LHCN-M2 (cell line): ENCODE data around the gene CBS. TPM values are rescaled to one million over a fixed set of nuclear protein-coding genes. Genes with fewer than 3 reads are reported as not detected.
"Not testable (repeated sequence)": the region's sequence is repeated elsewhere in the genome, so short reads cannot be mapped to it uniquely, and the experiment has no call there.

Source experiments
- DNase-seq: peaks from one replicate; pipeline ENCODE4 v3.0.0-alpha.2; 2012; ENCODE audit warnings: low read depth
- total RNA-seq: library from RNA; depleted of rRNA; stranded (reverse); fragments of >200 nt; gene quantifications from 2 replicates; pipeline ENCODE4 v1.2.3, GENCODE V29; 2014; rRNA removed

Gene CBS
- total RNA-seq, 1 experiment from 2014 or later = 4.9 TPM

DNA sequence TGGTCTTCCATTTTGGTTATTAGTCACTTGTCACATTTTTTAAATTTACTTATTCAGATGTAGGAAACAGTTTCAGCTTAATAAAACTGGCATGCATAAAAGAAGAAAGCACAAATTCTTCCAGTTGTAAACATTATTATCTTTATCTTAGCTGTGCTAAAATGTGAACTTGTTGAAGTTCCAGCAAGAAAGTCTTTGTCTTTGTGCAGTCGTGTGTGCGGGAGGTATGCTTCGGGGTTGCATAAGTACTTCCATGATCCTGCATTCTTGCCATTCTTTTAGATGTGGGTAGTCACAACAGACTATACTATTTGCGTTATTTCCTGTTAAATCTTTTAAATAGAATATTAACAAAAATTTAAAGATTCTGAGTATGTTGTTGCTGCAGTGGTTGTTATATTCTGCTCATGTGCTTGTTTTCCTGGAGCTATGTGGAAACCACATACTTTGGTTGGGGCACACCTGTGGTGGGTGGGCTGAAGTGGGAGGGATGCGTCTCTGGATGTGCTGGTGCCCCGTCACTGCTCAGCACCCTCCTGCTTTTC lies 49.9 kb downstream of the CBS start:
- no peak for DNase-seq

DNA sequence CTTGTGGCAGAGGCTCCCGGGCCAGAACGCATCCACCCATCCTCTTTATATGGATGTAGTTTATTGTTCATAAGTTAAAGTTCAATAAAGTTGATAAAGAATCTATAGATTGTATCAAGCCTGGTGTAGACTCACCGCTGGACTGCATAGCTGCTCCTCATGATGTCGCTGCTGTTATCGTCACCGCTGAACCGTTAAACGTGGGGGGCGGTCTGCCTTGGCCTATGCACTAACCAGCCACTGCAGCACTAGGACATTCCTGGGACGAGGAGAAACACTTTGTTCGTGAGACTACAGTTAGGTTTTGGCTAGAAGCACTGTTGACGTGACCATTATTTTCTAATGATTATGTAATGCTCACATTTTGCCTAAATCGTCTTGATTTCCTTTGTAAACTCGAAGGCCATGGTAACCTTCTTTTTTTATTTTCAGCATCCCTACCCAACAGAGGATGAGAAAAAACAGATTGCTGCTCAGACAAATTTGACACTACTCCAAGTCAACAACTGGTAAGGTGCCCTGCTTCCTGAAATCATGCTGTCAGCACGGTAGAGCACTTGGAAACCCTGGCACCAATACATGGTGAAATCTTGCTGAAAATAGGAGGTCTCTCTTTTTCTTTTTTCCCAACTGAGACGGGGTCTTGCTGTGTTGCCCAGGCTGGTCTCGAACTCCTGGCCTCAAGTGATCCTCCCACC lies 51.0 kb downstream of the CBS start:
- no peak for DNase-seq

DNA sequence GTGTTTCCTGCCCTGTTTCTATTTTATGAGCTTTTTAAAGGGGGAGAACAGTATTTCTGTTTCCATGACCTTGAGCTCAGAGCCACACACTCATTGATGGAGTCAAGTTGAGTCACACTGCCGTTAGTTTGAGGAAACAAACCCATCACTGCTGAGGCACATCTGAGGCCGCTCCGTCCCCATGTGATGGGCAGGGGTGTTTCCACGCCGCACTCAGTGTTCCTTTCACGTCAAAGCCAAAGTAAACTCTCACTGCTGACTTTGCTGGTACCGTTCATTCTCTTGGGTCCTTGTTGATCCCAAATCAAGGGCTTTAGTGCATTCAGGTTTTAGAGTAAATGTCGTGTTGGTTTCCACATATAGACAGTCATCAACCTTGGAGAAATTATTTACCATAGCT lies 52.5 kb downstream of the CBS start:
- no peak for DNase-seq

DNA sequence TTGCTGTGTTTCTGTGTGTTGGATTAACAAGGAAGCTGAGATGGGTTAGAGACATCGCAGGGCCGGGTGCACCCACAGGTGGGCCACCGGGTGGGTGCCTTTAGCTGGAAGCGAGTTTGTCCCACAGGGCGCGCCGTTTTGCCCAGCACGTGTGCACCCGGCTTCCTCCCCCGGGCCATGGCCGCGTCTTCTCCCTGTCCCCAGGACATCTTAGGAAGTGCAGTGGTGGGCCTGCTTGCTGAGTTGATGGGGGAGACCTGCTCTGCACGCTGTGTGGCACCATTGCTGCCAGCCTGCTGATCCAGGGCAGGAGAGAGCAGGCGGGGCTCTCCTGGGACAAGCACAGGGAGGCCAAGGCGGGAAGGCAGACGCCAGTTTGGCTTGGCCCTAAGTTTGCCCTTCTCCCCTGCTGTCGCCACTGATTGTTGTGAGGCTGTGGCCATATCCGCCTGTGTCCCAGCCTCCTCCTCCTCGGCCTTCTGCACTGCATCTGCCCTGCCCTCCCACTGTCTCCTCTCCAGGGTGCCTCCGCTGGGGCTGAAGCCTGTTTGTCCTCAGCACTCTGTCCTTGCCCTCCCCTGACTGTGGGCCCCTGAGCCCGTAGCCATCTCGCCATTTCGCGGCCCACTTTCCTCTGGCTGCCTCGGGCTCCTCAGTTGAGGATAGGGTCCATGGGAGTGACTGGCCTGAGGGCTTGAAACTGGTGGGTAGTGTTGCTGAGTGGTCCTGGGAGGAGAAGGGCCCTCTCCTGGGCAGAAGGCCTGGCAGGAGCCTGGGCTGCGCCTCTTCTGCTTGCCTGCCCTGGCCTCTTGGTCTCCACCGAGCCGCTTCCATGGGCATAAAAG lies 53.7 kb downstream of the CBS start:
- DNase-seq = no peak

DNA sequence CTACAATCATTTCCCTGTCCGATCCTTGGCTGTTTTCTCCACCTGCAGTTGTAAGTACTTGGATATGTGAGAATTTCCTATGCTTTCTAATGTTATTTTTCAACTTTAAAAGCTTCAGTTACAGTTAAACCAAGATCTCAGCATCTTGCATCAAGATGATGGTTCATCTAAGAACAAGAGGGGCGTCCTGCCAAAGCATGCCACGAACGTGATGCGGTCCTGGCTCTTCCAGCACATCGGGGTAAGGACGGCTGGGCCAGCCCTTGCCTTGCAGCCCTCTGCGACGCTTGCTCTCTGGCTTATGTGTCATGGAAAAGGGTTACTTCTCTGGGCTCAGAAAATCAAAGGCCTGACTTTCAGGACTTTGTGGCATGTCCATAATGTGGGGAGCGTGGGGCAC lies 54.4 kb downstream of the CBS start:
- DNase-seq = no peak

DNA sequence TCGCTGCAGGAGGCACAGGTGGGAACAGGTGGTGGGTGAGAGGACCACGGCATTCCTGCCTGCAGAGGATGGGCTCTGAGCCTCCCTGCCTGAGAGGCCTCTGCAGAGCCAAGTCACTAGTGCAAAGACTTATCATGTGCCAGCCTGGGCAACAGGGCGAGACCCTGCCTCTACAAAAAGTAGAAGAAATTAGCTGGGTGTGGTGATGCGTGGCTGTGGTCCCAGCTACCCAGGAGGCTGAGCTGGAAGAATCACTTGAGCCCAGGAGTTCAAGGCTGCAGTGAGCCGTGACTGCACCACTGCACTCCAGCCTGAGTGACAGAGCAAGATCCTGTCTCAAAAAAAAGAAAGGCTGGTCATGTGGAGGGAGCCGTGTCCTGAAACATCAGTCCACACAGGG lies 54.9 kb downstream of the CBS start:
- DNase-seq = no peak

DNA sequence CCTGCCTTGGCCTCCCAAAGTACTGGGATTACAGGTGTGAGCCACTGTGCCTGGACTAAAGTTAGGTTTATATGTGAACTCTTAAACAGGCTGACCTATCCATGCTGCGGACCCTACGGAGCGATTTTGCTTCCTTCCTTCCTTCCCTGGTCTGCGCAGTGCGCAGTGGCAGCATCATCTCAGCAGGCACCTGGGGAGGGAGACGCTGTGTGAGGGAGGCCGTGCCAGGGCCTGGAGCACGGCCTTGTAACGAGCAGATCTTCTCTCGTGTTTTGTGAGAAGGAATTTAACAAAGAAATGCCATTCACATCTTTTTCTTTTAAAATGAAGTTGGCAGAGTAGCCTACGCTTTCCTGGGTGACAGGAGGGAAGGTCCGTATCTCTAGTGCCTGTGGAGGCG lies 55.5 kb downstream of the CBS start:
- no peak for DNase-seq

DNA sequence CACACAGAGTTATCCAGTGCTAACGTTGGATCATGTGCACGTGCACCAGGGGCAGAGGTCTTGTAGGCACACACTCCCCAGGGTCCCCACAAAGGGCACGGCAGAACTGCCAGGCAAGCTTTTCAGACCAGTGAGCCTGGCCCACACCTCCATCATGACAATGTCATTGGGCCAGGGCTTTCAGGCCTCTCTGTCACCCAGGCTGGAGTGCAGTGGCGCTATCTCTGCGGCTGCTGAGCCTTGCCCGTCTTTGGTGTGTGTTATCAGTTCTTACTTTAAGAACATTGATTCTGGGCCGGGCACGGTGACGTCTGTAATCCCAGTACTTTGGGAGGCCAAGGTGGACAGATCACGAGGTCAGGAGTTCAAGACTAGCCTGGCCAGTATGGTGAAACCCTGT lies 57.1 kb downstream of the CBS start:
- no peak for DNase-seq

DNA sequence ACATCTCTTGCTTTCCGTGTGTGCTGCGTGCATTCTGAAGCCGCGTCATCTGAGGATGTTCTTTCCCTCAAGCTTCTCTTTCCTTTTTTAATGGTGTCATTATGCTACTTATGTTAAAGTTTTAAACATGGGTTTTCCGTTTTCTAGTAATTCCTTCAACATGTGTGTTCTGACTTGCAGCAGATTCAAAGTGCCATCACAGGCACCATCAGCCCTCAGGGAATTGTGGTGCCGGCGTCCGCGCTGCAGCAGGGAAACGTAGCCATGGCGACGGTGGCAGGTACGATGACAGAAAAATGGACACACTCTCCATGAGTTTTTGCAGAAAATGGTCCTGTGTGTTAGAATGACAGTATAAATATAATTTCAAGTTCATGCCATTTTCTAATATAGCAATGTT lies 58.9 kb downstream of the CBS start:
- no peak for DNase-seq

DNA sequence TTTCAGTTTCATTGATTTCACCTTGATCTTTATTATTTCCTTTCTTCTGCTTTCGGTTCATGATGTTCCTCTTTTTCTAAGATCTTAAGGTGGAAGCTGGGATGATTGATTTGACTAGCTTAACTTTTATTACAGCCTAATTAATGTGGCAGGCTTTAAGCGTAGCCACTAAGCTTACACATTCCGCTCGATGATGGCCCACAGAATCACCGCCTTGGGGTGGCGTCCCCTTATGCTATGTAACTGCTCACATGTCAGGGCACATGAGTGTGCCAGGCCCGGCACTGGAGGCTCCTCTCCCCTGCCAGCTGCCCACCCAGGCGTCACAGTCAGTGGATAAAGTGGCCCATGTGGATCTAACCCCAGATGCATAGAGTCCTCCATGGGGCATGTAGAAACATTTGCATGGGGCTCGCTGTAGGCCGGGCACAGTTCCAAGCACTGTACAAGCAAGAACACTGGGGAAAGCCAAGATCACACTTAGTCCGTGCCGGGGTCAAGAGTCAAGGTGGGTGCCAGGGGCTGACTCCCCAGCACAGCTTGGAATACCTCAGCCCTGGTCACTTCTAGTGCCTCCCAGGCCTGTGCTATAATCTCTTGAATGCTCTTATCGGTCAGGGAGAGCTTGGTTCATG lies 59.6 kb downstream of the CBS start:
- no peak for DNase-seq

DNA sequence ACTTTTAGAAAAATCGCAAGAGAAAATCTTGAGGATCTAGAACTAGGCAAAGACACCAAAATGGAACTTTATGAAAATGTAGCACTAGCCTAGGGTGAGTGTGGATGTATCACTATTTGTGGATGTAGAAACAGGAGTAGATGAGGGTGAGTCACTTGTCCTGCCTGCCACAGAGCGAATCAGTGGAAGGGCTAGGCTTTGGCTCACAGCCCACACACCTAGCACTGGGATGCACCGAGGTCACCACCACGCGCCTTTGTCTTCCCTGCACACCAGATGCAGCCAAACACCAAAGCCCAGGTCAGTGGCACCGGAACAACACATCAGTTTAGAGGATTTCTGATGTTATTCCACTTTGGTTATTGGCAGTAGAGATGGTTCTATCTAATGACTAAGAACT lies 63.0 kb downstream of the CBS start:
- DNase-seq = no peak

DNA sequence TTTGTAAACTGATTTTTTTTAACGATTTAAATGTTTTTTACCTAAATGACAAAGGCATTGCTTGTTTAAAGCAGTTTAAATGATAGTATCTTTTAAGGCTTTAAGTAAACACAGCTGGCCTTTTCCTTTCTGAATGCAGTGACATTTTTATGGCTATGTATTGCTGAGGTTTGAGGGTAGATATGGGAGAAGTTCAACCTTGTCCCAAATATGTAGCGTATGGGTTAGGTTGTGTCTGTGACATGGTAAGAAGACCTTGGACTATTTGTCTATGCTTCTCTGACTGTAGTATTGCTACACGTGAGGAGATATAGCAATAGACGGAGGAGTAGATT lies 68.8 kb downstream of the CBS start:
- no peak for DNase-seq

DNA sequence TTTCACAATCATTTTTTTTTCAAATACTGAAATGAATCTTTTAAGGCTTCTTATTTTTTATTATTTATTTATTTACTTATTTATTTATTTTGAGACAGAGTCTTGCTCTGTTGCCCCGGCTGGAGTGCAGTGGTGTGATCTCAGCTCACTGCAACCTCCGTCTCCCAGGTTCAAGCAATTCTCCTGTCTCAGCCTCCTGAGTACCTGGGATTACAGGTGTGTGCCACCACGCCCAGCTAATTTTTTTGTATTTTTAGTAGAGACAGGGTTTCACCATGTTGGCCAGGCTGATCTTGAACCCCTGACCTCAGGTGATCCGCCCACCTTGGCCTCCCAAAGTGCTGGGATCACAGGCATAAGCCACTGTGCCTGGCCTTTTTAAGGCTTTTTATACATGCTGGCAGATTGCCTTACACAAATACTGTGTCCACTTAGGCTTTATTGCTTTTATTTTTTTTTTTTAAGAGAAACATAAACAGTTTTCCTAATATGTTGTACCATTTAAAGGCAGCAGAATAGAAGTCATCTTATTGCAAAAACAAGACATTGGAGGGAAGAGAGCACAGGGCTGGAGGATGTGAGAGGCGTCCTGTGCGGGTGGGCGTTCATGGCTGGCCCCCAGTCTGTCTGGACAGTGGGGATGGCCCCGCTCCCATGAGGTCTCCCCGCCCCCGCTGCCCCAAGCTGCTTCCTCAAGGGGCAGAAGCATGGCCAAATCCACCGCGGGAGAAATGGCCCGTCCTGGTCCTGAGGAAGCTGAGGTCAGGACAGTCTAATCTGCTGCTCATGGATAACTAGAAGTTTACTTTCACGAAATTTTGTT lies 69.4 kb downstream of the CBS start:
- not testable (repeated sequence) for DNase-seq

DNA sequence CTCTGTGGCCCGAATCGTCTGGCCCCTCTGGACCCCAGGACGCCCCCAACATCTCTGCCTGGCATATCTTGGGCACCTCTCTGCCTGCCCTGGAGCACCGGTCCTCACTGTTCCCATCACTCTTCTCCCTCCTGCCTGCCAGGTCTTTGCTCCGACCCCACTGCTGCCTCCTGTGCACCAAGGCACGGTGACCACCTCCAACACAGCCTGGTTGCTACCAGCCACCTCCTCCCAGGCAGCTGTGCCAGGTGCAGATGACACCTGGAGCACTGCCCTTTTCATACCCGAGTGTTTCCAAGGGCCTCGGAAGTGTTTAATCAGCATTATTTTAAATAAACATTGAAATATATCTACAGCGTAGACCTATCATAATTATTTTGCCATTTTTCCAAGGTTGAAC lies 70.0 kb downstream of the CBS start:
- DNase-seq = no peak

DNA sequence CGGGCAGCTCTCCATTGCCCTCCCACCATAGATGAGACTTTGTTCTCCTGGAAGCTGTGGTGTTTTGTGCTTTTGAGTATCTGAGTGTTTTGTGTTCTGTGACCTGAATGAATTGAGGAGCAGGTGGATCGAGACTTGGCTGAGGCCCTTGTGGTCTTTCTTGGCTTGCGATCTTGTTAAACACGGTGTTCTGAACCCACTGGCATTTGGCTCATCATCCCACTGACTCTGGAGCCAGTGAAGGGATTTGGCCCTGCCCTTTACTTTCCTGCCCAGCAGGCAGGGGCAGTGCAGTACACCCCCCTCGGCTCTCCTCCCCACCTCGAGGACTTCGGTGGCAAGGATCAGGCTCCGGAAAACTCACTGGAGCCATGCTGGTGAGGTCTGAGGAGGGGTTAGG lies 70.7 kb downstream of the CBS start:
- no peak for DNase-seq

Other genes with a start within 250 kb of the CBS start
- gene WDR4, start 196.3 kb downstream of the CBS start, total RNA-seq = 16.9 and 19.6 TPM in 2 replicates
- gene NDUFV3, start 182.5 kb downstream of the CBS start, total RNA-seq = 62.0 and 63.3 TPM in 2 replicates
- not detected in 2 replicates for gene ERVH48-1, start 150.2 kb downstream of the CBS start, total RNA-seq
- gene PKNOX1, start 101.3 kb downstream of the CBS start, total RNA-seq = 18.7 and 22.6 TPM in 2 replicates
- 25.9 and 32.1 TPM in 2 replicates for gene U2AF1, start 31.7 kb upstream of the CBS start, total RNA-seq
- gene CRYAA, start 93.2 kb upstream of the CBS start, total RNA-seq = not detected in 2 replicates